ENCODE results near the gene SDF2.

The SDF2 gene

DNA sequence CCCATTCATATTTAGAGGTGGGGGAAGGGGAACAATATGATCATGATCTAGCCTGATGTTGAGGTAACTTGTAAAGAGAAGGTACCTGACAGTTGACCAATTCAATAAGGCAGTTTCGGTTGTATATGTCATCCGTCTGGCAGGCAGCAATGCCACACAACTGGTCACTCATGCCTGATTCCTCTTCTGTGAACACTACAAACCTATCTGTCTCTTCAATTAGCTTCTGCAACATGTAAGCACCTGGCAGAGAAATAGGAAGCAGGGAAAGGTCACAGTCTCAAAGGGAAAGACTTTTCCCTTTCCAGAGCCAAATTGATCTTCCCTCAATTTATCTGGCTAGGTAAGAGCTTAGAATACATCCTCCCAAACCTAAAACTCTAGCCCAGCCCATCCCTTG lies 37.6 kb downstream of the SDF2 start:
- DNase-seq (ENCODE audit: extremely low read depth, low read depth) = no peak
- TF ChIP-seq, protein P1, sequence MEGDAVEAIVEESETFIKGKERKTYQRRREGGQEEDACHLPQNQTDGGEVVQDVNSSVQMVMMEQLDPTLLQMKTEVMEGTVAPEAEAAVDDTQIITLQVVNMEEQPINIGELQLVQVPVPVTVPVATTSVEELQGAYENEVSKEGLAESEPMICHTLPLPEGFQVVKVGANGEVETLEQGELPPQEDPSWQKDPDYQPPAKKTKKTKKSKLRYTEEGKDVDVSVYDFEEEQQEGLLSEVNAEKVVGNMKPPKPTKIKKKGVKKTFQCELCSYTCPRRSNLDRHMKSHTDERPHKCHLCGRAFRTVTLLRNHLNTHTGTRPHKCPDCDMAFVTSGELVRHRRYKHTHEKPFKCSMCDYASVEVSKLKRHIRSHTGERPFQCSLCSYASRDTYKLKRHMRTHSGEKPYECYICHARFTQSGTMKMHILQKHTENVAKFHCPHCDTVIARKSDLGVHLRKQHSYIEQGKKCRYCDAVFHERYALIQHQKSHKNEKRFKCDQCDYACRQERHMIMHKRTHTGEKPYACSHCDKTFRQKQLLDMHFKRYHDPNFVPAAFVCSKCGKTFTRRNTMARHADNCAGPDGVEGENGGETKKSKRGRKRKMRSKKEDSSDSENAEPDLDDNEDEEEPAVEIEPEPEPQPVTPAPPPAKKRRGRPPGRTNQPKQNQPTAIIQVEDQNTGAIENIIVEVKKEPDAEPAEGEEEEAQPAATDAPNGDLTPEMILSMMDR (IDR thresholded peaks at IDR 0.05; ENCODE audit: low read depth, low read length) = no peak

DNA sequence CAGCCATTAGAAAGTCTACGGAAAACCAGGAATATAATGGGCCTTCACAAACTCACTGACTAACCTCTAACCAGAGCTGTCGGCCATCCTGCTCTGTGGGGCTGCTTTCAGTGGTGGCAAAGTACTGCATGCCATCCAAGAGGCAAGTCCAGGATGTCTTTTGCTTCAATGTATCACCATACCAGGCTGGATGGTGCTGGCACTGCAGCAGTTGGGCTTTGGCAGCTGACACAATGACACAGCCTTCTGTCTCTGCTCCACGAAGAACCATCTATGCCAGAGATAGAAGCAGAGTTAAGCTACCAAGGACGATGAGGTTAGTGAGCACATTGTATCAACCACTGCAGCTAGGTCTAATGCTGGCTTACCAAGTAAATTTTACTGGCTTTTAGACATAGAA lies 38.0 kb downstream of the SDF2 start:
- TF ChIP-seq, protein P1 (IDR thresholded peaks at IDR 0.05; ENCODE audit: low read depth, low read length) = no peak

DNA sequence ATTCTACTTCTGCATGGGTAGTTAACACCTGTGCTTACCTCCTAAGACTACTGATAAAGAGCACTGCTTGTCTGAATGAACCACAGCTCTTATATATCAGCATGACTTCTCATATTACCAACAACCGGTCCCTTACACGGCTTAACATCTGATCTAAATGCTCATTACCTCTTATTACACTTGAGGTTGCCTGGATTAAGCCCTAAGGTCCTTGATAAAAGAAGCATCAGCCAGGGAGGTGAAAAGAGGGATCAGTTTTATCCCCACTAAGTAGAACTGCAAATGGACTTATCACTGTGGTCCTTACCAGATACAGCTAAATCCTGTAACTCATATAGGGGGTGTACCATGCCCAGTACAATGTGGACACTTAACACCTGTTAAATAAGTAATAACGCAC lies 39.5 kb downstream of the SDF2 start:
- TF ChIP-seq, protein P1 (IDR thresholded peaks at IDR 0.05; ENCODE audit: low read depth, low read length) = no peak
- DNase-seq (ENCODE audit: extremely low read depth, low read depth) = no peak

More for the DNA sequence above, 38.0 kb downstream of the SDF2 start:
- no peak for DNase-seq (ENCODE audit: extremely low read depth, low read depth)

DNA sequence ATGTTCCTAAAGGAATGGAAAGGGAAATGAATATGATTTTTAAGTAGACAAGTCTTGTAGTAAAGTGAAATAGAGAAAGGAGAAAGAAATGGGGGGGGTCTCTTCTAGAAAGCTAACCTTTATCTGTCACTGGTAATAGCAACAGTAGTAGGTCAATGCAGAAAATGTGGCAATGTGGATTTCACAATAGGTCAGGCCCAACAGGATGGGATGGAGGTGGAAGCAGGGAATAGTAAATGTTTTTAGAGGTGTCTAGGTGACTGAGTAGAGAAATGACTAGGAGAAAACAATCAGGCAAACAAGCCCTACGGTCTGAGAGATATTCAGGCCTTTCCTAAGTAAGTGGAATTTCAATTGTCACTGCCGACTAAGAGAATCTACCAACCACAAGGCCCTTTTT lies 41.7 kb downstream of the SDF2 start:
- DNase-seq (ENCODE audit: extremely low read depth, low read depth) = no peak
- TF ChIP-seq, protein P1 (IDR thresholded peaks at IDR 0.05; ENCODE audit: low read depth, low read length) = no peak

DNA sequence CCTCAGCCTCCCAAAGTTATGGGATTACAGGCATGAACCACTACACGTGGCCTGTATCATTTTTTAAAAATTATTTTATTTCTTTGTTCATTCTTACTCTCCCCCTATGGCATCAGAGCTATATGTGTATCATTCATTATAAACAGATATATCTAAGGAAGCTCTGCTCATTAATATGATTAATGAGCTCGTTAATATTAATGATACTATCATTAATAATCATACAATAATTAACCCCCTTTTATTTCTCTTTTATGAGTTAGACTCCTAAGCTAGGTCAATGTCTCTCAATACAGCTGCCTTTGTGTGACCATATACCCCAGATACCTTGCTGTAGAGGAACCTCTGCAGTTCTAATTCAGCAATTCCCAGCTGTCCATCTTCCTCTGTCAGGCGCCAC lies 43.2 kb downstream of the SDF2 start:
- TF ChIP-seq, protein P1 (IDR thresholded peaks at IDR 0.05; ENCODE audit: low read depth, low read length) = no peak
- no peak for DNase-seq (ENCODE audit: extremely low read depth, low read depth)

DNA sequence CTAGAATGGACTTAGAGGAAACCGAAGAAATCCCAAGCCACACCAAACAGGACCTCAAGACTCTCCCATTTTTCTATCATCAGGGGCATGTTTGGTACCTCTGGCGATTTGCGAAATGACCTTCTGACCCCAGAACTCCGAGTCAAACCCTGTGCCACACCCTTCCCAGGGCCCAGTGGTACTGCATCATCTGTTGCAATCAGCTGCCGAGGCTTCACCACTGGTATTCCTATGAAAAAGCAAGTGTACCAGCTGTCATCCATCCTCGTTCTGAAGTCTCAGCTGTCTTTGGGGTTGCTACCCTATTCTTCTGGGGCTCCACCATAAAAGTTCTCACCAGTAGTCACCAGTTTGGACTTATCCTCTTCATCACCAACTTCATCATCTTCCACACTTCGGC lies 45.4 kb downstream of the SDF2 start:
- no peak for DNase-seq (ENCODE audit: extremely low read depth, low read depth)

DNA sequence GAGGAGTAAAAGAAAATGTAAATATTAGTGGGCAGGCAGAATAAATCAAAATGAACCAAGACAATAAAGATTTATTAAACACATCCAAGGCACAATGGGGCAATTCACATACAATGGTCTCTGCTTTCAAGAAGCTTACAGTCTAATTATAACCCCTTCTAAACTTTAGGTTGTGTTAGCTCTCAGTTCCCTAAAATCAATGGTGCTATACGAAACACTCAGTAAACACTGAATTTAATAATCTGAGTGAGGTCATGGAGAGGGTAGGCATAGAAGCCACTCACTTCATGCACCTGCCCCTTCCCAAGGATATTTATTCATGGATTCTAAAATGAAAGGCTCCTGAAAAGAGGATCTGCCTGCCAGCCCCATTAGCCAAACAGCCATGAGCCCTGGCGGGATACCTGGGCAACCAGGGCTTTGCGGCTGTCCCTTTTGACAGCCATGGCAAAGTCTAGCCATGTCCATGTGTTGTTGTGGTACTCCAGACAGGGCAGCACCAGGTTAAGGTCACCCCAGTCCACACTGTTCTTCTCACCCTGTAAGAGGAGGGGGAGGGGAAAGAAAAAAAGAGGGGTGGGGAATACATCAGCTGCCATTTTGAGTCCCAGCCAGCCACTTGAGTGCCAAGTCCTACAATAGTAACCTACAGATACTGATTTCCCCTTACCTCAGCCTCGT lies 46.3 kb downstream of the SDF2 start:
- TF ChIP-seq, protein P1 (IDR thresholded peaks at IDR 0.05; ENCODE audit: low read depth, low read length) = no peak
- DNase-seq (ENCODE audit: extremely low read depth, low read depth) = no peak

More for the DNA sequence above, 45.4 kb downstream of the SDF2 start:
- TF ChIP-seq, protein P1 (IDR thresholded peaks at IDR 0.05; ENCODE audit: low read depth, low read length) = no peak

Measured in AG09319 (cell line).